ENCODE results near the gene ARHGAP1.

GRCh38 chr11:46697303-46697702 is 3.1 kb downstream of the ARHGAP1 start:
- TF ChIP-seq POLR2AphosphoS5 (IDR thresholded peaks at IDR 0.05; ENCODE audit: low read depth, low read length) (no peak), REST (IDR thresholded peaks at IDR 0.05; ENCODE audit: insufficient read depth in 1 of 2, low read depth in 2 of 2, low read length in 2 of 2) (no peak), TAF1 (IDR thresholded peaks at IDR 0.05; ENCODE audit: borderline replicate concordance, insufficient read depth, low read length) (no peak), SIN3A (IDR thresholded peaks at IDR 0.05; ENCODE audit: borderline replicate concordance, insufficient read depth, low read length) (no peak), FOXP2 (optimal IDR thresholded peaks at IDR 0.05; ENCODE audit: borderline replicate concordance, extremely low read depth, extremely low read length, insufficient read depth) (no peak)
